Measurements from ENCODE around the gene NFE2L3.
A peak's percentile ranks its signal among the peaks of the same experiment; 100 is the strongest.
"Not testable (repeated sequence)": the region's sequence is repeated elsewhere in the genome, so short reads cannot be mapped to it uniquely, and the experiment has no call there.

Gene NFE2L3

GRCh38 chr7:26115650-26116049, 36.3 kb upstream of the NFE2L3 start:
- no peak for TF ChIP-seq CTCF (IDR thresholded peaks at IDR 0.05; ENCODE audit: low read depth, low read length)
- H3K27me3 ChIP-seq (ENCODE audit: insufficient read depth, low read depth, severe bottlenecking), result no peaks in the 10 kb centered on the region
- no peak for DNase-seq
- H3K36me3 ChIP-seq, result no peaks in the 10 kb centered on the region
- no peak overlapping the region for H3K4me3 ChIP-seq (ENCODE audit: low read depth, low read length)
- no peak overlapping the region for H3K27ac ChIP-seq
- H3K9me3 ChIP-seq (ENCODE audit: severe bottlenecking), result no peaks in the 10 kb centered on the region

- no peak overlapping the region for H3K27ac ChIP-seq
- DNase-seq, result peak; percentile 79
- H3K4me3 ChIP-seq (ENCODE audit: low read depth, low read length), result no peak overlapping the region
- H3K27me3 ChIP-seq (ENCODE audit: insufficient read depth, low read depth, severe bottlenecking), result no peaks in the 10 kb centered on the region
- no peaks in the 10 kb centered on the region for H3K36me3 ChIP-seq
- no peaks in the 10 kb centered on the region for H3K9me3 ChIP-seq (ENCODE audit: severe bottlenecking)
- TF ChIP-seq CTCF (IDR thresholded peaks at IDR 0.05; ENCODE audit: low read depth, low read length), result peak; percentile 55
These were observed 34.7 kb upstream of the NFE2L3 start for GRCh38 chr7:26117142-26117807.

- H3K36me3 ChIP-seq, result no peaks in the 10 kb centered on the region
- no peak overlapping the region for H3K4me3 ChIP-seq (ENCODE audit: low read depth, low read length)
- no peaks in the 10 kb centered on the region for H3K27me3 ChIP-seq (ENCODE audit: insufficient read depth, low read depth, severe bottlenecking)
- no peaks in the 10 kb centered on the region for H3K9me3 ChIP-seq (ENCODE audit: severe bottlenecking)
- TF ChIP-seq CTCF (IDR thresholded peaks at IDR 0.05; ENCODE audit: low read depth, low read length), result no peak
- no peak overlapping the region for H3K27ac ChIP-seq
- DNase-seq, result no peak
These were observed 34.0 kb upstream of the NFE2L3 start for GRCh38 chr7:26117970-26118369.

- no peaks in the 10 kb centered on the region for H3K9me3 ChIP-seq (ENCODE audit: severe bottlenecking)
- TF ChIP-seq CTCF (IDR thresholded peaks at IDR 0.05; ENCODE audit: low read depth, low read length), result no peak
- H3K27me3 ChIP-seq (ENCODE audit: insufficient read depth, low read depth, severe bottlenecking), result no peaks in the 10 kb centered on the region
- H3K27ac ChIP-seq, result no peak overlapping the region
- H3K4me3 ChIP-seq (ENCODE audit: low read depth, low read length), result no peak overlapping the region
- no peaks in the 10 kb centered on the region for H3K36me3 ChIP-seq
- DNase-seq, result no peak
These were observed 29.3 kb upstream of the NFE2L3 start for GRCh38 chr7:26122745-26123144.

- H3K4me3 ChIP-seq (ENCODE audit: low read depth, low read length); H3K9me3 ChIP-seq (ENCODE audit: severe bottlenecking); DNase-seq; H3K27me3 ChIP-seq (ENCODE audit: insufficient read depth, low read depth, severe bottlenecking); H3K27ac ChIP-seq; H3K36me3 ChIP-seq: not testable (repeated sequence)
These were observed 27.2 kb upstream of the NFE2L3 start for GRCh38 chr7:26124775-26125174.

- no peak for TF ChIP-seq CTCF (IDR thresholded peaks at IDR 0.05; ENCODE audit: low read depth, low read length)
- Histone ChIP-seq H3K9me3 (ENCODE audit: severe bottlenecking) (no peaks in the 10 kb centered on the region), H3K4me3 (ENCODE audit: low read depth, low read length) (no peak overlapping the region), H3K27ac (no peak overlapping the region), H3K27me3 (ENCODE audit: insufficient read depth, low read depth, severe bottlenecking) (no peaks in the 10 kb centered on the region), H3K36me3 (no peaks in the 10 kb centered on the region)
- DNase-seq, result no peak
These were observed 24.6 kb upstream of the NFE2L3 start for GRCh38 chr7:26127411-26127810.

All from WERI-Rb-1 (cell line).